NOMO-1 treated with dmso at 0.1 percent for 144 hours (cell line): ENCODE data around the gene SLX4IP.
A peak's percentile ranks its signal among the peaks of the same experiment; 100 is the strongest.

Source experiments
- DNase-seq: peaks from one replicate; lab custom pipeline; 2025; ENCODE audit not compliant: unreplicated experiment; lab: John Stamatoyannopoulos, UW

Gene SLX4IP

DNA sequence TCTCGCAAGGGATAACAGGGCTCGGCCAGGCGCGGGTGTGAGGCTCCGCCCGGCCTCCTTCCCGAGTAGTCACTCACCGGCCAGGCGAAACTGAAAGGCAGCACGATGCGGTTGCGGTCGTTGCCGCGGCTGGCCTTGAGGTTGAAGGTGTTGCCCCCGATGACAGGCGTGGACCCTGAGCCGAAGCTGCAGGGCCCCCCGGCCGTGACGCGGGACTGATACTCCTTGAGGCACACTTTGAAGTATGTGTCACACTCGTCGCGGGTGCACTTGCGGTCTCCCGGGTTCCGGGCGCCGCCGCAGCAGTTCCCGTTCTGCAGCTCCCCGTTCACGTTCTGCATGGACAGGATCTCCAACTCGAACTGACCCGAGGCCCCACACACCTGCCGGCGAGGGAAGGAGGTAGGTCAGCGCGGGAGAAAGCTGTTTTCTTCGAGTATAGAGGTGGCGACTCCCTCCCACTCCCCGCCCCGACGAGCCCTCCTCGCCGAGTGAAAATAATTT, 237.6 kb downstream of the SLX4IP start:
- no peak for DNase-seq

DNA sequence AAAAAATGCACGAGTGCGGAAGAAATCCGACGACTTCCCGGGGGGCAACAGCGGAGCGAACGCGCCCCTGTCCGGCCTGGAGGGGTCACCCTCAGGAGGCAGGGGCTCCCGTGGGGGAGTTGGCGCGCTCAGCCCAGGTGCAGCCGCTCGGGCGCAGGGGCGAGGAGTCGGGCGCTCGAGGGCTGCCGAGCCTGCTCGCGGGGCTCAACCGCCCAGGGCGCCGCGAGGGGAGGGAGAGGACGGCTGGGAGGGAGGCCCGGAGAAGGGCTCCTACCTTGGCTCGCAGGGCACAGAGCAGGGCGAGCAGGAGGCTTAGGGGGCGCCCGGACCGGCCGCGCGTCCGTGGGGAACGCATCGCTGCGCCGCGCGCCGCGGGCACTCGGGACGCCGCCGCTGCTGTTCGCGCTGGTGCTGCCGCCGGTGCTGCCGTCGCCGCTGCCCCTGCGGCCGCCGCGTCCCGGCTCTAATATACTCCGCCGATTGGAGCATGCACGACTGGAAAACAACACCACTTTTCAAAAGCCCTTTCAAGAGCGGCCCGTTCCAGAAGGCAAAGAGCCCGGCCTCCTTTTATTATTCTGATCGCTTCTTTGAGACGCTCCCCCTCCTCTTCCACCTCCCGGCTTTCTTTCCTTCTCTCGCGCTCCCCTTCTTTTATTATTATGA, 238.2 kb downstream of the SLX4IP start:
- no peak for DNase-seq

DNA sequence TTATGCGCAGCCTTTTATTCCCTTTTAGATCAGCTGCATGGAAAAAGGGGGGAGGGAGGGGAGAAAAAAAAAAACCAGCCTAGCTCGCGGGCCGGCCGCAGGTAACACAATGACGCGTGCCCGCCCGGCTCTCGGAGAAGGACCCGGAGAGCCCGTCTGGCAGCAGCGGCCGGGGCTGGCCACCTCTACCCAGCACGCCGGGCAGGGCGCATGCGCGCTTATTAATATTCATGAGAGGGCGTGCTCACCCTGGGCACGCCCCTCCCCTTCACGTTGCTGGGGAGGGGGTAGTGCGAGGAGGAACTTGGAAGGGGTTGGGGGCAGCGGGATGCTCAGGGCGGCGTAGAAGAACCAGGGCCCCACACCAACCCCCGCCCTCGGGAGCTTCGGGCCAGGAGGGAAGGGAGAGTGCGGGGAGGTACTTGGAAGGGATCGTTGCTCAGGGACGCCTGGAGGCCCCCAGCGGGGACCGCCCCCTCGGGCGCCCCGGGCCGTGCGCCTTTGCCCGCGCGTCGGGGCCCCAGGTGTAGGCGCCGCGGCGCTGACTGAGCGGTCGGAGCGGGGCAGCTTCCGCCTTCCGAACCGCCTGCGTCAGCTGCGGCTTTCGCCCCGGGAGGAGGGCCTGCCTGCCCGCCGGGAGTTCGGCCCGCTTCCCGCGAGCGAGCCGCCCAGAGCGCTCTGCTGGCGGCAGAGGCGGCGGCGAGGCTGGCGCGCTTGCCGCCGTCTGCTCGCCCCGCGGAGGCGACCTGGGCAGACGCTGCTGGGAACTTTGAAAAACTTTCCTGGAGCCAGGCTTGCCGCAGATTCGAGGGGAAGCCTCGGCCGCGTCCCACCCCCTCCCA, 239.0 kb downstream of the SLX4IP start, which contains the start of gene JAG1:
JAG1 (minus strand) TSS at position 158 of the 842 bp plus-strand sequence. CDS start 469 bp downstream, outside the sequence.
- DNase-seq: peak; percentile 79

DNA sequence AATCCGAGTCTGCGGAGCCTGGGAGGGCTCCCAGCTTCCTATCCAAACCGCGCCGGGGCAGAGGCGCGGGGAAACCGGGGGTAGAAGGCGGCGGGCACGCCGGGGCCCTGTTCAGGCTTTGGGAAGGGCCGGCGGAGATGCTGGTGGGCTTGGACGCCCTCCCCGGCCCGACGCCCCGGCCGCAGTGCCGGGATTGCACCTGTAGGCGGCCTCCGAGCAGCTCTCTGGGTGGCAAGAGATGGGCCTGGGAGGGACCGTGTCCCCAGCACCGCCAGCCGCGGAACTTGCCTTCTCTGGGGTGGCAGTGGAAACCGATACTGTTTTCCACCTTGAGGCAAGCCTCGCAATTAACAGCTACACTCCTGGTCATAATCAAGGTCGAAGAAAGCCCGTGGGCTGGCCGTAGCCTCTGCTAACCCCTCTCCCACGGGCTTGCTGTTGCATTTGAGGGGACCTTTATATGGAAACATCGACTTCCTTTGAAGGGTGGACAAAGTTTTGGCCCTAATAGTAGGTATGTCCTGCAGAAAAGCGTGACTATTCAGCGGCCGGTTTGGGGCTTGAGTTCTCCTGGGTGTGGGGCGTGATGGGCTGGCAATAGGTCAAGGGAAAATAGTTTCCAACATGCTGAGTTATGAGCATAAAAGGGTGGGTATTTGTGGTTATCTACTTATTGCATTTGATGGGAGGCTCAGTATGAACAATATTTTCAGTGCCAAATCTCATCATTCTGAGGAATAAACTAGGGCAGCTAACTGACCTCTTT, 239.8 kb downstream of the SLX4IP start:
- DNase-seq: peak; percentile 59

GRCh38 chr20:10675450-10675848, 240.3 kb downstream of the SLX4IP start:
- DNase-seq: no peak

DNA sequence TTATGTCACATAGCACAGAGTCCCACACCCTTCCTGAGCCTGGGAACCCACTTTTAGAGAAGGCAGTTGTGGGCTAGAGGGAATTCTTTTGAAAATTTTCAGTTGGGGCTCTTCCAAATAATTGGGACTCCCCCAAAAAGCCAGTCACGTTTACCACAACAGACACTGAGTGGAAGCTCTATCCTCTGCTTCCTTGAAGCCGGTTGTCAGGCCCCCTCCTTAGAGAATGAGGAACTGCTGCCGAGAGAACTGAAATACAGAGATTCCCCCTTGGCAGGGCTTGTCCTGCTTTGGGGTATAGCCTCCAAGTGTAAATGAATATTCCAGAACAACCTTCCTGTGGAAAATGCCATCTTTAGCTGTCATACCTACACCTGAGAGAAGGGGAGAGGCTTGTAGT, 241.4 kb downstream of the SLX4IP start:
- DNase-seq: no peak
